Esophagus (tissue), 2 donors: ENCODE data around the gene TRIM29. TPM values are rescaled to one million over a fixed set of nuclear protein-coding genes. Genes with fewer than 3 reads are reported as not detected.
A peak's percentile ranks its signal among the peaks of the same experiment; 100 is the strongest.

Source experiments
- H3K27ac ChIP-seq, 2 donors: one replicate each; pipeline ENCODE4 v1.5.1; 2013; ENCODE audit warnings: low read depth in 2 of 2, mild to moderate bottlenecking in 2 of 2, inconsistent platforms in 1 of 2, low read length in 1 of 2, moderate library complexity in 1 of 2
- H3K27me3 ChIP-seq, 2 donors: one replicate each; pipeline ENCODE4 v1.6.1; 2013; ENCODE audit warnings: low read length in 2 of 2, control low read depth in 1 of 2, mild to moderate bottlenecking in 1 of 2; ENCODE audit not compliant: insufficient read depth in 2 of 2, control insufficient read depth in 1 of 2
- H3K36me3 ChIP-seq, 2 donors: one replicate each; pipeline ENCODE4 v1.6.1; 2013; ENCODE audit warnings: low read length in 1 of 2; ENCODE audit not compliant: control insufficient read depth in 2 of 2, insufficient read depth in 2 of 2
- H3K4me1 ChIP-seq, 2 donors: one replicate each; pipeline ENCODE4 v1.6.1; 2013; ENCODE audit warnings: low read length in 1 of 2; ENCODE audit not compliant: control insufficient read depth in 2 of 2, insufficient read depth in 2 of 2
- H3K4me3 ChIP-seq, 2 donors: one replicate each; pipeline ENCODE4 v1.5.1; 2013; ENCODE audit warnings: low read length in 2 of 2, mild to moderate bottlenecking in 2 of 2, low read depth in 1 of 2, moderate library complexity in 1 of 2
- H3K9me3 ChIP-seq, 2 donors: one replicate each; pipeline ENCODE4 v1.6.1; 2013; ENCODE audit warnings: mild to moderate bottlenecking in 2 of 2, low read depth in 1 of 2, low read length in 1 of 2, moderate library complexity in 1 of 2; ENCODE audit not compliant: control insufficient read depth in 2 of 2, insufficient read depth in 1 of 2
- WGBS, 2 donors: extraction: QIAGEN DNeasy Blood & Tissue Kit; methylation state at CpG; one replicate each; pipeline ENCODE4 v1.1.7; 2013; 5-methylcytosine and 5-hydroxymethylcytosine counted together
- polyA plus RNA-seq, 2 donors: library from polyadenylated mRNA; stranded (reverse); fragments of 200-250 nt; gene quantifications; one replicate each; pipeline ENCODE4 v1.2.3, GENCODE V29; 2013
- donor health status: healthy with polysubstance abuse.
- donor health status: Bipolar disorder and iron deficiency.

Gene TRIM29
- polyA plus RNA-seq, 2 donors: 943 to 1,078 TPM

DNA sequence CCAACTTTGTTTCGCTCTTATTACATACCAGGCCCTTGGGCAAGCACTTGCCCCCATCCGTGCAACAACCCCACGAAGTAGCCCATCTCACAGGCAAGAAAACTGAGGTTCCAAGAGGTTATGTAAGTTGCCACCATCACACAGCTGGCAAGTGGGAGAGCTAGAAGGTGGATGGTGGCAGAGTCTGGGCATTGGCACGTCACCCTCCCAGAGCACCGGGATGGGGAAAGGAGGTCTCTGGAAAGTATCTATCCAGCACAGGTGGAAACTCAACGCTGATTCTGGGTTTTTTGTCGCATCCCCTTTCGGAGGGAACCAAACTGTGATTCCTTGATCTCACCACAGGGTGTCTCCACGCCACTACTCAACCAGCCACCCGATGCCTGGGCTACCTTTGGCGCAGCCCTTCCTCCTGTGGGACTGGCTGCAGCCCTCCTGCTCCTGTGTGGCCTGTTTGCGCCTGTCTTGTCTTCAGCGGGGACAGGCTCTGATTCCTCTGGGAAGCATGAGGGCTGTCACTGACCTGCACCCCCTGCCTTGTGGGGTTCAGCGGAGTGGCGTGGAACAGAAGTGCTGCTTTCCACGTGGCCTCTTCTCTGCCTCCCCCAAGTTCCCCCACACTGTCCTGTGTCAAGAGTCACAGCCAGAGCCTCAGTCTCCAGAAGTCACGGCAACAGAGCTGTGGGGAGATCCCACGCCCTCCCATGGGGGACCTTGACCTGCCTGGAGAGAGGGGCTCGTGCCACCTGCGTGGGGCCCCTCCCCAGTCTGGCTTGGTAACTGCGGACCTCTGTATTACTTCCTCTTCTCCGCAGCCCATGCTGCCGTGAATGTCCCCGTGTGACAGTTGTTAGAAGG, 34.4 kb upstream of the TRIM29 start:
- Histone ChIP-seq H3K4me1 (peaks cover 7 to 16% of the 10 kb centered on the region in 2 donors), H3K4me3 (no peak overlapping the region), H3K27ac (no peak overlapping the region), H3K27me3 (peaks cover 0 to 2% of the 10 kb centered on the region in 2 donors), H3K9me3 (no peaks in the 10 kb centered on the region), H3K36me3 (no peaks in the 10 kb centered on the region)
- WGBS, 2 donors: 33 to 37% methylated on average over 24 of the region's 24 CpGs

DNA sequence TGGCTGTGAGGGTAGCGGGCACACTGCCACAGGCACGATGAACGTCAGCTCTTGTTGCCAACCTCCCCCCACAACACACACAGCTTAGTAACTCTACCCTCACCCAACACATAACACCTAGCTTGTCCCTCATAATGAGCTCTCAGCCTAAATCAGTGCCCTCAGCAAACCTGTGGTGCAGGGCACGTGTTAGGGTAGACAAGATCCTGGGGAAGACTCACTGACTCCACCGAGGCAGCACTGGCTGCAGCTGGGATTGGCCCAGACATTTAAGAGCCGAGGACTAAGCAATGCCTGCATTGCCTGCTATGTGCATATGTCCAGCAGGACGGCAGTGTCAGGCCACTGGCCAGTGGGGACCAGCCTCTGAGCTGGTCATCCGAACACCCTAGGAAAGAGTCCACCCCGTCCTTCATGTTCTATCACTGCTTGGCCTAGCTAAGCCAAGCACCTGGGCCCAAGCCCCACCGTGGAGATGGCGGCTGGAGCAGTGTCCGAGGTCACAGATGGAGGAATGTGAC, 32.9 kb upstream of the TRIM29 start:
- Histone ChIP-seq H3K4me1 (peaks cover 7 to 16% of the 10 kb centered on the region in 2 donors), H3K4me3 (no peak overlapping the region), H3K9me3 (no peaks in the 10 kb centered on the region), H3K27me3 (peaks cover 0 to 4% of the 10 kb centered on the region in 2 donors), H3K27ac (no peak overlapping the region), H3K36me3 (no peaks in the 10 kb centered on the region)
- WGBS, 2 donors: 84 to 88% methylated on average over 12 of the region's 12 CpGs

DNA sequence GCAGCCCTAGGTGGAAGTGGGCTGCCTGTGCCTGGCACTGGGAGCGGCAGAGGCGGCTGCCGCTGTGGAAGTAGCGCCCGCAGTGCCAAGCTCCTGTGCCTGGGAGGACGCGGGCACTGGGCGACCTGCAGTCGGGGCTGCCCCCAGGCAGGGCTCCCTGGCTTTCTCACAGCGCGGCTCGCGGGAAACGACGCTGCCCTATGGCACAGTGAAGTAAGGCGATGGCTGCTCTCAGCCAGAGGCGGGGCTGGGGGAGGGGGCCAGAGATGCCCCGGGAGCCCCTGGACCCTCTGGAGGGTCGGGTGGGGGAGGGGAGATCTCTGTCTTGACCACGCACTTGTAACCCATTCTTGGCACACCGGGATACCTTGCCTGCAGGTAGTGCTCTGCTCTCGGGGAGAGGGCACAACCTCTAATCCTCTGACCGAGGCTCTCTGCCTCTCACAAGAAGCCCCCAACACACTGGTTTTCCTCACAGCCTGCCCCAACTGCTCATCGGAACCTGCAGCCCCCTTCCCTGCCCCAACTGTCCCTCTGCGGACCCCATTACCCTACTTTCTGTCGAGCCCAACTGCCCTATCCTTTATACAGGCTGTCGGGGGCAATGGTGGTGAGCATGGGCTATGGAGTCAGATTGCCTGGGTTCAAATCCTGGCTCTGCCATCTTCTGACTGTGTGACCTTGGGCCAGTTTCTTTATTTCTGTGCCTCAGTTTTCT, 32.2 kb upstream of the TRIM29 start:
- peaks cover 7 to 16% of the 10 kb centered on the region in 2 donors for H3K4me1 ChIP-seq
- no peaks in the 10 kb centered on the region for H3K9me3 ChIP-seq
- WGBS, 2 donors: 49 to 58% methylated on average over 20 to 27 of the region's 27 CpGs
- H3K27ac ChIP-seq: no peak overlapping the region
- peak overlapping the region in 1 of 2 donors; percentile 56 for H3K4me3 ChIP-seq
- H3K36me3 ChIP-seq: no peaks in the 10 kb centered on the region
- peaks cover 0 to 4% of the 10 kb centered on the region in 2 donors for H3K27me3 ChIP-seq

DNA sequence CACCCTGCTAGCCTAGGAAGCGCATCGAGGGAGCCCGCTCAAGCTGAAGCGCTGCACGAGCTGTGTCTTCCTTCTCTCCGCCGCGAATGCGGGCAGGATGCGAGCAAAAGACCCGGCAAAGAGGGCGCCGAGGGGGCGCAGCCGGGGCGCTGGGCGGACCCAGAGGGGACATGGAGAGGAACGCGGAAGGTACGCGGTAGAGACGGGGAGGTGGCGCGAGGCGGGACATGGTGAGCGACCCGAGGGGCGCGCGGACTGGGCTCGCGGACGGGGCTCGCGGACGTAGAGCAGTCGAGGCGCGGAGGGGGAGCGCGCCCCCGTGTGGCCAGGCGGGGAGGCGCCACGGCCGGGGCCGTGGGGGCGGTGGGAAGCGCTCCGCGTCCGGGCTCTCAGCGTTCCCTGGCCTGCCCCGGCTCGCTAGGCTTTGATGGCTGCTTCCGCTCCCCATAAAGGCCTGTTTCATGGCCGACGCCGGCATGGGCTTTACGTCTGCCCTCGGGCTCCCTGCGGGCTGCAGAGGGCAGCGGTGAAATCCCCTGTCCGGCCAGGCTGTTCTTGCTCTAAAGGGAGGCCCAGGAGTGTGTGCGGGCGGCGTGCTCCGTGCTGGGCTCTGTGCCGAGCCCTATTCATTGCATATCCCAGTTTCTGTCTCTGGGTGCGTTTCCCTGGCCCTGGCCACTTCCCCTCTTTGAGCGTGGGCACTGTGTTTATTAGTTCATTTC, 31.2 kb upstream of the TRIM29 start:
- H3K4me3 ChIP-seq: peak overlapping the region; percentile 56 to 69
- H3K4me1 ChIP-seq: peaks cover 7 to 16% of the 10 kb centered on the region in 2 donors
- peak overlapping the region; percentile 66 to 76 for H3K27ac ChIP-seq
- WGBS, 2 donors: 0 to 1% methylated on average over 55 to 71 of the region's 71 CpGs
- no peaks in the 10 kb centered on the region for H3K36me3 ChIP-seq
- peaks cover 0 to 2% of the 10 kb centered on the region in 2 donors for H3K27me3 ChIP-seq
- no peaks in the 10 kb centered on the region for H3K9me3 ChIP-seq

DNA sequence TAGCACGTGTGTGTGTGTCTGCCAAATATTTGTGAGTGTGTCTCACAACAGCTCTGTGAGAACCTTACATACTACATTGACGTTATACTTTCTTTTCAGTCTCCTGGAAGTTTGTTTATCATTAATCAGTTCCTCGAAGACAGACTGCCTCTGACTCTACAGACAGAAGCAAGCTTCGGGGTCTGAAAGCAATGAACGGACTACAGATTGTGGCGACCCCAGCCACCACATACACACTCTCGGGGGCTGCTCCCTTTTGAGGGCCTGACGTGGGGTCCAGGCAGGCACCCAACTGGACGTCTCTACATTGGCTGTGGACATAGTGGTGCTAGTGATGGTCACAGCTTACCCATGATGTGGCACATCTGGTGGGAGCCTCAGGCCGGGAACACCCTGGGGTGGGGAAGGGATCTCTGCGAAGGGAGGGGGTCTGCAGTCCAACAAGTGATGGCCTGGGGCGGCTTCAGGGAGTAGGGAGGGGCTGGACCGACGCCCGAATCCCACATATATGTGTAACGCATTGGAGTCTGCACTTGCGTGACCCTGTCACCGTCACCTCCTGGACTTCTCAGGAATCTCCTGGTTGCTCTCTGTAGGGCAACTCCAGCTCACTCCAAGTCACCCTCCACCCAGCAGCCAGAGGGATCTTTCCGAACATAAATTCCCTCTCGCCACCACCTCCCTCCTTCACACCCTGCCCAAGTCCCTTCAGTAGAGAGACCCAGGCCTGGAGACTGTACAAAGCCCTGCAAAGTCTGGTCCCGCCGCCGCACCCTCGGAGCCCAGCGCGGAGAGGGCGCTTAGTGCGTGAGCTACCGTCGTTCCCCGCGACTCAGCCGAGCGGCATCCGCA, 30.4 kb upstream of the TRIM29 start:
- Histone ChIP-seq H3K27ac (peak overlapping the region; percentile 66 to 76), H3K36me3 (no peaks in the 10 kb centered on the region), H3K4me1 (peaks cover 7 to 16% of the 10 kb centered on the region in 2 donors), H3K4me3 (peak overlapping the region; percentile 56 to 69), H3K9me3 (no peaks in the 10 kb centered on the region), H3K27me3 (peaks cover 0 to 2% of the 10 kb centered on the region in 2 donors)
- 26% methylated on average over 35 of the region's 35 CpGs for WGBS, 2 donors

DNA sequence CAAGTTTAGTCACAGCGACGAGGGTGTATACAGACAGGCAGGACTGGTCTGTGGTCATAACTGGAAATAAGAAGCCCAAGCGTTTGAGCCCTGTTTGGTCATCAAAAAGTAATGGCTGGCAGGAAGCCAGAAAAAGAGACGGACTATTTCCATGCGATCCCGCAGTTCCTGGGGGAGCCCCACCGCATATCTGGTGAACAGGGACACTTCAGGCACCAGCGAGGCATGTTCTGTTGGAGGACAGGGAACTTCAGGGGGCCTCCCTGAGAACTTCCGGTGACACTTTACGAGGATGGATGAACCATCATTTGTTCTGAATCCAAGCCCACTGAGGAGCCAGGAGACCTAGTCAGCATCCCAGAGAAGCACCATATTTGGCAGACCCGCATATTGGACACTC, 29.7 kb upstream of the TRIM29 start:
- 75 to 78% methylated on average over 11 of the region's 11 CpGs for WGBS, 2 donors
- Histone ChIP-seq H3K27ac (no peak overlapping the region), H3K9me3 (no peaks in the 10 kb centered on the region), H3K4me1 (peaks cover 7 to 16% of the 10 kb centered on the region in 2 donors), H3K27me3 (peaks cover 0 to 2% of the 10 kb centered on the region in 2 donors), H3K4me3 (no peak overlapping the region), H3K36me3 (no peaks in the 10 kb centered on the region)

DNA sequence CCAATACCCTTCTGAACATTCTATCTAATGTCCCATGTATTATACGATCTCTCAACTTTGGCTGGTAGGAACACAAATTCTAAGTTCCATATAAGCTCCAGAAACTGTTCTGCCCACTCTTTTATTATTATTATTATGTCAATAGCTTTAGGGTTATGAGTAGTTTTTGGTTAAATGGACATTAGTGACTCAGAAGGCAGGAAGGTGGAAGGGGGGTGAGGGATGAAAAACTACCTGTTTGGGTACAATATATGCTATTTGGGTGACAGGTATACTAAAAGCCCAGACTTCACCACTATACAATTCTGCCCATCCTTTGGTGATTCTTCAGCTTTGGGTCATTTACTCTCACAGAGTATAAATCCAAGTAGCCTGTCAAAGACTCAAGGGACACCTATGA, 22.5 kb upstream of the TRIM29 start:
- WGBS, 2 donors: 70 to 77% methylated on average over 1 of the region's 1 CpG
- Histone ChIP-seq H3K27me3 (no peaks in the 10 kb centered on the region), H3K27ac (no peak overlapping the region), H3K9me3 (no peaks in the 10 kb centered on the region), H3K4me3 (no peak overlapping the region), H3K4me1 (no peaks in the 10 kb centered on the region), H3K36me3 (no peaks in the 10 kb centered on the region)

DNA sequence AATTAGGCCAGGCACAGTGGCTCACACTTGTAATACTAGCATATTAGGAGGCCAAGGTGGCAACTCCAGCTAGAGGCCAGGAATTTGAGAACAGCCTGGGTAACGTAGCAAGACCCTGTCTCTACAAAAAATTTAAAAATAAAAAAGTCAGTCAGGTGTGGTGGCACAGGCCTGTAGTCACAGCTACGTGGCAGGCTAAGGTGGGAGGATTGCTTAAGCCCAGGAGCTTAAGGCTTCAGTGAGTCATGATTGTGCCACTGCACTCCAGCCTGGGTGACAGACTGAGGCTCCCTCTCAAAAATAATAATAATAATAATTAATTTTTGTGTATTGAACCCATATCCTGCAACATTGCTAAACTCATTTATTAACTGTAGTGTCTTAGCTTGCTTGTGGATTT, 15.3 kb upstream of the TRIM29 start:
- no peaks in the 10 kb centered on the region for H3K27me3 ChIP-seq
- 45 to 57% methylated on average over 2 of the region's 2 CpGs for WGBS, 2 donors
- no peaks in the 10 kb centered on the region for H3K4me1 ChIP-seq
- H3K9me3 ChIP-seq: no peaks in the 10 kb centered on the region
- H3K4me3 ChIP-seq: no peak overlapping the region
- H3K27ac ChIP-seq: no peak overlapping the region
- H3K36me3 ChIP-seq: no peaks in the 10 kb centered on the region
